MCF 10A (cell line): ENCODE results near the gene MRPL39. TPM values are rescaled to one million over a fixed set of nuclear protein-coding genes. Genes with fewer than 3 reads are reported as not detected.

ENCODE experiments used
- BruUV-seq: library from RNA; stranded (reverse); fragments of 400-500 nt; replicated peaks from 2 replicates; lab custom pipeline; 2021; lab: Mats Ljungman, UMichigan
- CTCF ChIA-PET: fragments of 300-600 bp; sonication (Branson Sonifier 250); formaldehyde crosslinking; extraction: SDS; loops from one replicate; lab custom pipeline; 2021; ENCODE audit warnings: antibody characterized with exemption, inconsistent platforms; lab: Yijun Ruan, JAX
- POLR2A ChIA-PET: fragments of 300-600, 350-650 bp; sonication (Branson Sonifier 250); formaldehyde crosslinking; extraction: SDS; loops from one replicate; lab custom pipeline; 2020; ENCODE audit warnings: antibody characterized with exemption, inconsistent platforms; lab: Yijun Ruan, JAX
- DNase-seq: peaks from one replicate; pipeline ENCODE4 v3.0.0-alpha.2; 2018; ENCODE audit not compliant: unreplicated experiment
- H3K27ac Mint-ChIP-seq: one replicate; pipeline ENCODE4 v1.8.0; 2022; ENCODE audit warnings: mild to moderate bottlenecking, low read depth, mixed read lengths; ENCODE audit not compliant: unreplicated experiment
- H3K27me3 Mint-ChIP-seq: one replicate; pipeline ENCODE4 v1.8.0; 2022; ENCODE audit warnings: mixed read lengths; ENCODE audit not compliant: insufficient read depth, unreplicated experiment
- H3K36me3 Mint-ChIP-seq: one replicate; pipeline ENCODE4 v1.8.0; 2022; ENCODE audit warnings: mild to moderate bottlenecking, moderate library complexity, mixed read lengths; ENCODE audit not compliant: insufficient read depth, unreplicated experiment
- H3K4me1 Mint-ChIP-seq: one replicate; pipeline ENCODE4 v1.8.0; 2022; ENCODE audit warnings: mixed read lengths; ENCODE audit not compliant: insufficient read depth, unreplicated experiment
- H3K4me3 Mint-ChIP-seq: one replicate; pipeline ENCODE4 v1.8.0; 2022; ENCODE audit warnings: mild to moderate bottlenecking, moderate library complexity, mixed read lengths; ENCODE audit not compliant: unreplicated experiment
- H3K9me3 Mint-ChIP-seq: one replicate; pipeline ENCODE4 v1.8.0; 2022; ENCODE audit warnings: mixed read lengths; ENCODE audit not compliant: unreplicated experiment
- intact Hi-C: fragments of 100-400 bp; cut with micrococcal nuclease; formaldehyde crosslinking; loops from 2 replicates; pipeline ENCODE4 v1.14.1; 2022
- total RNA-seq: library from RNA; stranded (reverse); gene quantifications from 2 replicates; pipeline ENCODE4 v1.2.3, GENCODE V29; 2022
- TF ChIP-seq, protein P1 (sequence below): fragments of 200-600 bp; IDR thresholded peaks from one replicate; pipeline ENCODE4 v1.8.0; 2022; ENCODE audit warnings: antibody characterized with exemption, mild to moderate bottlenecking; ENCODE audit not compliant: unreplicated experiment

MRPL39 gene
- total RNA-seq, 1 experiment from 2014 or later, result 37.1 TPM

DNA sequence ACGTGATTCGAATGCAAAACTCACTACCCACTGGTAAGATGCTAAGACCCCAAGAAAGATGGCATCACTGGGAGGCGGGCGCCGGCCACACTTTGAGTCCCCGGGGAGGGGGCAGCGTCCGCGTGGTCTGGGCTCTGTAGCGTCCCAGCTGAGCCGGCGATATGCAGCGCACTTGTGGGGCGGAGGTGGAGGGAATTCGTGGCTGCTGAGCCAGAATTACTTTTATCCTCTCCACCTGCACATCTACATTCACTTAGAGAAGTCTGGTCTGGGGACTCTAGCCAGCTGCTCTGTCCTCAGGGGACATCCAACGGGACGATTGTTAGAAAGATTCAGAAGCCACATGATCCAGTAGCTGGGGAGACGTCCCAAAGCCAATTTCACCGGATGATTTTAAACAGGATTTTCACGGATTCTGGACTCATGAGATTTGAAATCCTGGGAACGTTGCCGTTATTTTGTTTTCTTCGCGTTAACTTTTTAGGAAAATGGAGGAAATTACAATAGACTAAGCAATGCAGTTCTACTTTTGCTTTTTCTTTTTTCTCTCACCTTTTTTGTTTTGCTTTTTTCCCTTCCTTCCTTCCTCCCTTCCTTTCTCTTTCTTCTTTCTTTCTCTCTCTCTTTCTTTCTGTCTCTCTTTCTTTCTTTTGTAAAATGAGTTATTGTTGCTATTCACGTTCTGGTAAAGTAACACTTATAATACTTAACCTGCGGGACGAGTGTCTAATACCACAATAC lies 33.1 kb upstream of the MRPL39 start:
- ChIA-PET POLR2A (interaction anchor here (0.7 kb wide), 2 partner anchors 100 to 192 kb away, joined by 3 to 4 read pairs; no protein-coding TSS in a partner anchor), CTCF (interaction anchor here (0.6 kb wide), 1 partner anchor 13 kb away, joined by 3 read pairs; no protein-coding TSS in a partner anchor)
- DNase-seq, result no peak
- Mint-ChIP-seq H3K4me3 (peak overlapping the region; percentile 67), H3K4me1 (peaks cover 15% of the 10 kb centered on the region), H3K27me3 (peaks cover 31% of the 10 kb centered on the region), H3K9me3 (no peaks in the 10 kb centered on the region), H3K27ac (no peak overlapping the region), H3K36me3 (no peaks in the 10 kb centered on the region)
- BruUV-seq, result no TSS peak
- TF ChIP-seq, protein P1, sequence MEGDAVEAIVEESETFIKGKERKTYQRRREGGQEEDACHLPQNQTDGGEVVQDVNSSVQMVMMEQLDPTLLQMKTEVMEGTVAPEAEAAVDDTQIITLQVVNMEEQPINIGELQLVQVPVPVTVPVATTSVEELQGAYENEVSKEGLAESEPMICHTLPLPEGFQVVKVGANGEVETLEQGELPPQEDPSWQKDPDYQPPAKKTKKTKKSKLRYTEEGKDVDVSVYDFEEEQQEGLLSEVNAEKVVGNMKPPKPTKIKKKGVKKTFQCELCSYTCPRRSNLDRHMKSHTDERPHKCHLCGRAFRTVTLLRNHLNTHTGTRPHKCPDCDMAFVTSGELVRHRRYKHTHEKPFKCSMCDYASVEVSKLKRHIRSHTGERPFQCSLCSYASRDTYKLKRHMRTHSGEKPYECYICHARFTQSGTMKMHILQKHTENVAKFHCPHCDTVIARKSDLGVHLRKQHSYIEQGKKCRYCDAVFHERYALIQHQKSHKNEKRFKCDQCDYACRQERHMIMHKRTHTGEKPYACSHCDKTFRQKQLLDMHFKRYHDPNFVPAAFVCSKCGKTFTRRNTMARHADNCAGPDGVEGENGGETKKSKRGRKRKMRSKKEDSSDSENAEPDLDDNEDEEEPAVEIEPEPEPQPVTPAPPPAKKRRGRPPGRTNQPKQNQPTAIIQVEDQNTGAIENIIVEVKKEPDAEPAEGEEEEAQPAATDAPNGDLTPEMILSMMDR, result no peak
- intact Hi-C loops, result no loop called here

DNA sequence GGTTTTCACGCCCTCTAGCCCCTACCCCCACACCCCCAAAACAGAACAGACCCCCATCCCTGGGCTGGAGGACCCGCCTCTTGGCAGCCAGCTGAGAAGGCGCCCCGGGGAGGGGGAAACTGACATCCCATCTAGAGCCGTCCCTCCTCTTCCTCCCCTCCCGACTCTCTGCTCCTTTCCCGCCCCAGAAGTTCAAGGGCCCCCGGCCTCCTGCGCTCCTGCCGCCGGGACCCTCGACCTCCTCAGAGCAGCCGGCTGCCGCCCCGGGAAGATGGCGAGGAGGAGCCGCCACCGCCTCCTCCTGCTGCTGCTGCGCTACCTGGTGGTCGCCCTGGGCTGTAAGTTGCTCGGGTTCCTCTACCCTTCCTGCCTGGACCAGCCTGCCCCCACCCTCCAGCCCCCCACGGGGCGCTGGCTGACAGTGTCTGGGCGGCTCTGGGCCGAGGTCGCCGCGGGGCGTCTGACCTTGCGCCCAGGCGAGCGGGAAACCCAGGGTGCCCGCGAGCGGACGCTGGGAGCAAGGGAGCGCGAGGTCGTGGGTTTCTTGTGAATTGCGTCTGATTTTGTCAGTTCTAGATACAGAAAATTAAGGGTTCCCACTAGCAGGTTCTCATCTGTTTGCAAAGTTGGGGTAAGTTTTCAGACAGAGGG lies 32.4 kb upstream of the MRPL39 start:
- TF ChIP-seq, protein P1, result no peak
- no peak for DNase-seq
- H3K27me3 Mint-ChIP-seq, result peaks cover 31% of the 10 kb centered on the region
- H3K4me1 Mint-ChIP-seq, result peaks cover 15% of the 10 kb centered on the region
- no peaks in the 10 kb centered on the region for H3K36me3 Mint-ChIP-seq
- peak overlapping the region; percentile 67 for H3K4me3 Mint-ChIP-seq
- POLR2A ChIA-PET, result interaction anchor here (0.5 to 0.7 kb wide), 2 partner anchors 100 to 208 kb away, joined by 3 read pairs; no protein-coding TSS in a partner anchor
- intact Hi-C loops, result no loop called here
- no peak overlapping the region for H3K27ac Mint-ChIP-seq
- no peaks in the 10 kb centered on the region for H3K9me3 Mint-ChIP-seq
- BruUV-seq, result no TSS peak
- CTCF ChIA-PET, result interaction anchor here (1.0 kb wide), 1 partner anchor 20 kb away, joined by 4 read pairs; no protein-coding TSS in a partner anchor

DNA sequence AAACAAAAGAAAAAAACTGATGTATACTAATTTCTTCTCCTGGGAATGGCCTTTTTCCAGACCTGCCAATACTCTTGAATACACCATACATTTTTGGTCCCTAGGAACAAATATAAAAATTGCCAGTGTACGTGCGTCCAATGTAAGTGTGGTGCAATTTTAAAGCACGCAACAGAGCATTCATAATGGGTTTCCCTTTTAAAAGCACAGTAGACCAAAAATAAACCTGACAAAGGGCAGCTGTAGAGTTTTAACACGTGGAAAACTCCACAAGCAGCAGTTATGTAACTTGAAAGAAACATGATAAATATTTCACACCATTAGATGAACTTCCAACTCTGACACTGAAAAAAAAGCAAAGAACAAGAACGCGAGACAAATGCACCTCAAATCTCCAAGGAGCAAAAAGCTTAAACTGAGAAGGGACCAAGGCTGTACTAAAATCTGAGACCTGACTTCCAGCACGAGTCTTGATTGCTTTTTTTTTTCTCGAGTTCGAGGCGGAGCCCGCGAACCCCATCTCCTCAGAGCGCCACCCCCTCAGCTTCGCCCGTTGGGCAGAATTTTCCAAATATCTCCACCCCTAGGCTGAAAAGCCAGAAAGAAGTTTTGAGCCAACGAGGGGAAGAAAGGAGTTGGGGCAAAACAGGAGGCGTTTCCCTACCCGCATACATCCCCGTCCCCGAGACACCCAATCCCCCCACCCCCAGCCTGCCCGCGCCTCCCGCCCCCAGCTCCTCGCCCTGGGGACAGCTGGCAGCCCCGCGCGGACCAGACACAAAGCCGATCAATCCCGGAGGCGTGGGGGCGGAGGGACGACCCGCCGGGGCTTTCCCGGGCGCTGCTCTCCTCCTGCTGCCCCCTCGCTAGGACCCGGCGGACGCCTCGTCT lies 31.6 kb upstream of the MRPL39 start, which contains the start of gene JAM2:
JAM2 (plus strand) TSS at position 599 of the 891 bp plus-strand sequence. CDS start 564 bp downstream, outside the sequence.
- Mint-ChIP-seq H3K4me1 (peaks cover 15% of the 10 kb centered on the region), H3K9me3 (no peaks in the 10 kb centered on the region), H3K4me3 (peak within 1 kb of the TSS; percentile 67), H3K36me3 (no peaks in the 10 kb centered on the region), H3K27me3 (peaks cover 31% of the 10 kb centered on the region), H3K27ac (no peak within 1 kb of the TSS)
- POLR2A ChIA-PET, result interaction anchor here (0.5 to 0.9 kb wide), 5 partner anchors 15 to 1027 kb away, joined by 3 to 6 read pairs (median 4); no protein-coding TSS in a partner anchor
- intact Hi-C loops, result no loop called here
- TF ChIP-seq, protein P1, result no peak
- peak; percentile 13 for DNase-seq
- CTCF ChIA-PET, result interaction anchor here (0.7 to 1.8 kb wide), 3 partner anchors 21 to 59 kb away, joined by 4 to 8 read pairs (median 5); no protein-coding TSS in a partner anchor
- no TSS peak for BruUV-seq
